ENCODE results near the gene LRRC41.

LRRC41 gene

GRCh38 chr1:46263146-46263545, 40.3 kb downstream of the LRRC41 start:
- no peaks in the 10 kb centered on the region for H3K27me3 ChIP-seq (ENCODE audit: low read length)
- no peak overlapping the region for H2AFZ ChIP-seq (ENCODE audit: low read depth, low read length, severe bottlenecking)
- H3K9me3 ChIP-seq (ENCODE audit: insufficient read depth, low read length) = no peaks in the 10 kb centered on the region
- H4K20me1 ChIP-seq (ENCODE audit: low read depth, low read length) = no peaks in the 10 kb centered on the region
- H3K9me2 ChIP-seq (replicated peaks; ENCODE audit: insufficient read depth, low read length) = no peaks in the 10 kb centered on the region
- no peak overlapping the region for H3K4me2 ChIP-seq (ENCODE audit: low read depth, low read length, poor library complexity, severe bottlenecking)
- TF ChIP-seq EZH2phosphoT487 (conservative IDR thresholded peaks at IDR 0.05; ENCODE audit: low read length) = no peak
- TF ChIP-seq CTCF (IDR thresholded peaks at IDR 0.05; ENCODE audit: insufficient read depth, low read length, poor library complexity, severe bottlenecking) = no peak
- H3K27ac ChIP-seq (ENCODE audit: low read depth, low read length) = no peak overlapping the region
- no peaks in the 10 kb centered on the region for H3F3A ChIP-seq (ENCODE audit: insufficient read depth)
- no peaks in the 10 kb centered on the region for H3K79me2 ChIP-seq (ENCODE audit: insufficient read depth, low read length)
- H3K36me3 ChIP-seq (ENCODE audit: low read length) = peaks cover 44% of the 10 kb centered on the region; the same call in 1 of the 2 replicates
- no peak overlapping the region for H3K4me3 ChIP-seq (ENCODE audit: insufficient read depth, low read length, poor library complexity, severe bottlenecking)
- H3K9ac ChIP-seq (ENCODE audit: low read length) = no peak overlapping the region

GRCh38 chr1:46262508-46262907, 40.9 kb downstream of the LRRC41 start:
- H3K27ac ChIP-seq (ENCODE audit: low read depth, low read length) = no peak overlapping the region
- no peaks in the 10 kb centered on the region for H3K9me2 ChIP-seq (replicated peaks; ENCODE audit: insufficient read depth, low read length)
- H3K9me3 ChIP-seq (ENCODE audit: insufficient read depth, low read length) = no peaks in the 10 kb centered on the region
- peaks cover 2% of the 10 kb centered on the region; the same call in 1 of the 2 replicates for H3K79me2 ChIP-seq (ENCODE audit: insufficient read depth, low read length)
- H3K9ac ChIP-seq (ENCODE audit: low read length) = no peak overlapping the region
- peaks cover 38% of the 10 kb centered on the region; the same call in 1 of the 2 replicates for H3K36me3 ChIP-seq (ENCODE audit: low read length)
- no peak overlapping the region for H2AFZ ChIP-seq (ENCODE audit: low read depth, low read length, severe bottlenecking)
- no peaks in the 10 kb centered on the region for H3F3A ChIP-seq (ENCODE audit: insufficient read depth)
- H4K20me1 ChIP-seq (ENCODE audit: low read depth, low read length) = no peaks in the 10 kb centered on the region
- H3K27me3 ChIP-seq (ENCODE audit: low read length) = no peaks in the 10 kb centered on the region
- TF ChIP-seq CTCF (IDR thresholded peaks at IDR 0.05; ENCODE audit: insufficient read depth, low read length, poor library complexity, severe bottlenecking) (no peak), EZH2phosphoT487 (conservative IDR thresholded peaks at IDR 0.05; ENCODE audit: low read length) (no peak)
- H3K4me3 ChIP-seq (ENCODE audit: insufficient read depth, low read length, poor library complexity, severe bottlenecking) = no peak overlapping the region
- H3K4me2 ChIP-seq (ENCODE audit: low read depth, low read length, poor library complexity, severe bottlenecking) = no peak overlapping the region

DNA sequence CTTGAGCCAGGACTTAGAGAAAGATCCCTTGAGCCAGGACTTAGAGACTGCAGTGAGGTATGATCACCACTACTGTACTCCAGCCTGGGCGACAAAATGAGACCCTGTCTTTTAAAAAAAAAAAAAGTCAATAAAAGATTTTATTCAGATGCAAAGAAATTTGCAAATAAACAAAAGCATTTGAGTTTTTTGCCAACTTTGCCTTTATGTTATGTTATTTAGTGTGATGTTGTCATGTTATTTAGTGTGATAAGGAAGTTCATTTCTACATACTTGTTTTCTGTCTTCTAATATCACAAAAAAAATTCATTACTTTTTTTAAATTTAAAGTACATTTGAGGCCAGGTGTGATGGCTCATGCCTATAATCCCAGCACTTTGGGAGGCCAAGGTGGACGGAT, 46.9 kb downstream of the LRRC41 start:
- H3K9me3 ChIP-seq (ENCODE audit: insufficient read depth, low read length) = no peaks in the 10 kb centered on the region
- no peaks in the 10 kb centered on the region for H3K27me3 ChIP-seq (ENCODE audit: low read length)
- H3K4me3 ChIP-seq (ENCODE audit: insufficient read depth, low read length, poor library complexity, severe bottlenecking) = no peak overlapping the region
- H3K79me2 ChIP-seq (ENCODE audit: insufficient read depth, low read length) = peaks cover 11% of the 10 kb centered on the region; the same call in 1 of the 2 replicates
- H3K4me2 ChIP-seq (ENCODE audit: low read depth, low read length, poor library complexity, severe bottlenecking) = no peak overlapping the region
- H2AFZ ChIP-seq (ENCODE audit: low read depth, low read length, severe bottlenecking) = no peak overlapping the region
- no peak for TF ChIP-seq CTCF (IDR thresholded peaks at IDR 0.05; ENCODE audit: insufficient read depth, low read length, poor library complexity, severe bottlenecking)
- TF ChIP-seq EZH2phosphoT487 (conservative IDR thresholded peaks at IDR 0.05; ENCODE audit: low read length) = no peak
- H3K36me3 ChIP-seq (ENCODE audit: low read length) = peaks cover 17% of the 10 kb centered on the region; the same call in 1 of the 2 replicates
- peaks cover 3% of the 10 kb centered on the region; the same call in 1 of the 2 replicates for H3F3A ChIP-seq (ENCODE audit: insufficient read depth)
- H3K27ac ChIP-seq (ENCODE audit: low read depth, low read length) = no peak overlapping the region
- H3K9ac ChIP-seq (ENCODE audit: low read length) = no peak overlapping the region
- H4K20me1 ChIP-seq (ENCODE audit: low read depth, low read length) = no peaks in the 10 kb centered on the region
- H3K9me2 ChIP-seq (replicated peaks; ENCODE audit: insufficient read depth, low read length) = no peaks in the 10 kb centered on the region
